Lower leg skin (tissue), 4 donors: ENCODE data around the gene SLC25A26. TPM values are rescaled to one million over a fixed set of nuclear protein-coding genes. Genes with fewer than 3 reads are reported as not detected.

Experiments used
- DNase-seq, 2 donors: peaks; one replicate each; pipeline ENCODE4 v3.0.0-alpha.2; 2019; ENCODE audit warnings: low spot score in 2 of 2
- H3K4me3 ChIP-seq: fragments of 200-600 bp; sonication (generic); 2 replicates; pipeline ENCODE4 v1.5.1; 2017; ENCODE audit warnings: mild to moderate bottlenecking, low read depth; ENCODE audit not compliant: poor library complexity, severe bottlenecking
- CTCF ChIP-seq, 3 donors: fragments of 450-650 bp; IDR thresholded peaks; one replicate each; pipeline ENCODE4 v1.5.1; 2016; ENCODE audit warnings: antibody characterized with exemption in 3 of 3, mild to moderate bottlenecking in 3 of 3, moderate library complexity in 2 of 3
- POLR2A ChIP-seq, 2 donors: fragments of 450-650 bp; IDR thresholded peaks; one replicate each; pipeline ENCODE4 v1.6.1; 2016 to 2017; ENCODE audit warnings: antibody characterized with exemption in 2 of 2, mild to moderate bottlenecking in 1 of 2, moderate library complexity in 1 of 2
- WGBS, 2 donors: methylation state at CpG; one replicate each; pipeline ENCODE4 v1.1.5; 2018; 5-methylcytosine and 5-hydroxymethylcytosine counted together
- intact Hi-C: fragments of 100-400 bp; cut with DNase I; formaldehyde crosslinking; loops from one replicate; pipeline ENCODE4 v1.15.0; 2023; ENCODE audit warnings: low total_unique reads
- total RNA-seq, 4 donors: library from RNA; depleted of rRNA; stranded (reverse); fragments of >200 nt; gene quantifications; one replicate each; pipeline ENCODE4 v1.1.0, GENCODE V29; 2016

Gene SLC25A26
- total RNA-seq, 4 donors from 2014 or later, result 13.7 to 29.1 (median 21.9) TPM

GRCh38 chr3:66378256-66378655, 157.5 kb downstream of the SLC25A26 start:
- WGBS, 2 donors, result 66 to 70% methylated on average over 5 of the region's 5 CpGs
- no peak for DNase-seq
- TF ChIP-seq CTCF (IDR thresholded peaks at IDR 0.05) (no peak), POLR2A (IDR thresholded peaks at IDR 0.05) (no peak)
- no peak overlapping the region for H3K4me3 ChIP-seq
- intact Hi-C loops, result no loop called here

GRCh38 chr3:66379565-66379964, 158.8 kb downstream of the SLC25A26 start:
- 96 to 97% methylated on average over 9 of the region's 9 CpGs for WGBS, 2 donors
- DNase-seq, result peak in 1 of 2 donors; percentile 66
- no peak for TF ChIP-seq POLR2A (IDR thresholded peaks at IDR 0.05)
- no peak for TF ChIP-seq CTCF (IDR thresholded peaks at IDR 0.05)
- intact Hi-C loops, result no loop called here
- H3K4me3 ChIP-seq, result no peak overlapping the region

- TF ChIP-seq POLR2A (IDR thresholded peaks at IDR 0.05) (no peak), CTCF (IDR thresholded peaks at IDR 0.05) (no peak)
- intact Hi-C loops, result no loop called here
- WGBS, 2 donors, result 93 to 96% methylated on average over 26 of the region's 26 CpGs
These were observed 159.6 kb downstream of the SLC25A26 start for GRCh38 chr3:66380200-66380932.

GRCh38 chr3:66381626-66382025, 160.8 kb downstream of the SLC25A26 start:
- TF ChIP-seq POLR2A (IDR thresholded peaks at IDR 0.05) (no peak), CTCF (IDR thresholded peaks at IDR 0.05) (no peak)
- DNase-seq, result peak in 1 of 2 donors; percentile 59
- intact Hi-C loops, result no loop called here
- no peak overlapping the region for H3K4me3 ChIP-seq
- 67 to 77% methylated on average over 7 of the region's 7 CpGs for WGBS, 2 donors

More at GRCh38 chr3:66380200-66380932, 159.6 kb downstream of the SLC25A26 start:
- DNase-seq, result peak in 1 of 2 donors; percentile 76
- no peak overlapping the region for H3K4me3 ChIP-seq

- no peak overlapping the region for H3K4me3 ChIP-seq
- WGBS, 2 donors, result 91 to 98% methylated on average over 10 of the region's 10 CpGs
- TF ChIP-seq POLR2A (IDR thresholded peaks at IDR 0.05), result no peak
- TF ChIP-seq CTCF (IDR thresholded peaks at IDR 0.05), result no peak
- intact Hi-C loops, result no loop called here
- peak in 1 of 2 donors; percentile 70 for DNase-seq
These were observed 161.3 kb downstream of the SLC25A26 start for GRCh38 chr3:66382142-66382541.
